HG02610 (cell line): Measurements from ENCODE around the gene ROGDI.
A peak's percentile ranks its signal among the peaks of the same experiment; 100 is the strongest.

Source experiments
- ATAC-seq: cut with Tn5 transposase; IDR thresholded peaks from one replicate; pipeline ENCODE4 v1.9.1; 2021; ENCODE audit warnings: mild to moderate bottlenecking, moderate library complexity; ENCODE audit not compliant: unreplicated experiment

Gene ROGDI

GRCh38 chr16:4814046-4814445 is 11.6 kb upstream of the ROGDI start:
- ATAC-seq: no peak

- ATAC-seq: no peak
Measured at GRCh38 chr16:4813251-4814003, 11.0 kb upstream of the ROGDI start.

- ATAC-seq: no peak
Measured at GRCh38 chr16:4811773-4812172, 9.3 kb upstream of the ROGDI start.

- ATAC-seq: no peak
Measured at GRCh38 chr16:4811242-4811641, 8.8 kb upstream of the ROGDI start.

- no peak for ATAC-seq
Measured at GRCh38 chr16:4806280-4806679, 3.8 kb upstream of the ROGDI start.

- no peak for ATAC-seq
Measured at GRCh38 chr16:4805231-4805630, 2.8 kb upstream of the ROGDI start.

GRCh38 chr16:4803898-4804762 is 1.7 kb upstream of the ROGDI start:
- no peak for ATAC-seq

- no peak for ATAC-seq
Measured at GRCh38 chr16:4803401-4803844, 990 bp upstream of the ROGDI start.

GRCh38 chr16:4802659-4803287 is 340 bp upstream of the ROGDI start:
- peak; percentile 92 for ATAC-seq

- no peak for ATAC-seq
Measured at GRCh38 chr16:4801051-4801961, 1.1 kb downstream of the ROGDI start.

GRCh38 chr16:4800290-4801041 is 2.0 kb downstream of the ROGDI start:
- no peak for ATAC-seq

- ATAC-seq: no peak
Measured at GRCh38 chr16:4799171-4799855, 3.1 kb downstream of the ROGDI start.

GRCh38 chr16:4798456-4798855 is 4.0 kb downstream of the ROGDI start:
- no peak for ATAC-seq

- no peak for ATAC-seq
Measured at GRCh38 chr16:4797805-4798252, 4.6 kb downstream of the ROGDI start.

- ATAC-seq: no peak
Measured at GRCh38 chr16:4796982-4797804, 5.2 kb downstream of the ROGDI start.

GRCh38 chr16:4795828-4796572 is 6.4 kb downstream of the ROGDI start:
- no peak for ATAC-seq

GRCh38 chr16:4795181-4795827 is 7.1 kb downstream of the ROGDI start, which contains the start of gene SMIM22:
Gene SMIM22, plus strand, starts transcription at chr16:4795369. Its CDS starts 366 bp downstream, at chr16:4795735.
- ATAC-seq: no peak
